Panc1 (cell line): Measurements from ENCODE around the gene P4HTM. TPM values are rescaled to one million over a fixed set of nuclear protein-coding genes. Genes with fewer than 3 reads are reported as not detected.

Experiments
- ATAC-seq: fragments of 200-7000 bp; cut with Tn5 transposase; 2 replicates; pipeline ENCODE4 v1.9.1; 2020; ENCODE audit warnings: mild to moderate bottlenecking, moderate library complexity
- Bru-seq: library from RNA; stranded (reverse); fragments of 400-500 nt; gene quantifications from one replicate; lab custom pipeline; 2021; lab: Mats Ljungman, UMichigan
- BruChase-seq, 2 experiments: library from RNA; stranded (reverse); fragments of 400-500 nt; gene quantifications; one replicate each; lab custom pipeline; 2021; lab: Mats Ljungman, UMichigan
- BruUV-seq: library from RNA; stranded (reverse); fragments of 400-500 nt; replicated peaks from 2 replicates; lab custom pipeline; 2021; lab: Mats Ljungman, UMichigan
- CTCF ChIA-PET: fragments of 300-600 bp; sonication (Branson Sonifier 250); formaldehyde crosslinking; loops from one replicate; lab custom pipeline; 2022; ENCODE audit warnings: antibody characterized with exemption; lab: Charles Lee
- POLR2A ChIA-PET: fragments of 300-600 bp; sonication (Branson Sonifier 250); formaldehyde crosslinking; loops from one replicate; lab custom pipeline; 2022; ENCODE audit warnings: antibody characterized with exemption; lab: Charles Lee
- DNase-seq: peaks from one replicate; pipeline ENCODE4 v3.0.0-alpha.2; 2010; ENCODE audit warnings: low read depth, low spot score
- H3K27ac ChIP-seq: 2 replicates; pipeline ENCODE4 v1.5.1; 2011; ENCODE audit warnings: mild to moderate bottlenecking, low read length, inconsistent platforms
- H3K27me3 ChIP-seq: fragments of 200-500 bp; sonication (Bioruptor generic); 2 replicates; pipeline ENCODE4 v1.6.0; 2014; ENCODE audit warnings: low read length, inconsistent platforms; ENCODE audit not compliant: control insufficient read depth, insufficient read depth
- H3K36me3 ChIP-seq: fragments of 200-500 bp; sonication (Bioruptor generic); 2 replicates; pipeline ENCODE4 v1.5.1; 2014; ENCODE audit warnings: inconsistent platforms, mild to moderate bottlenecking, low read length, moderate library complexity; ENCODE audit not compliant: control insufficient read depth, insufficient read depth
- H3K4me1 ChIP-seq: 2 replicates; pipeline ENCODE4 v1.5.1; 2011; ENCODE audit warnings: inconsistent platforms, mild to moderate bottlenecking, low read length, moderate library complexity; ENCODE audit not compliant: control insufficient read depth, insufficient read depth
- H3K4me3 ChIP-seq, 2 experiments: 2 replicates each; pipeline ENCODE4 v1.5.1; 2011 to 2012; ENCODE audit warnings: low read depth in 2 of 2, low read length in 2 of 2, mild to moderate bottlenecking in 2 of 2, inconsistent platforms in 1 of 2, moderate library complexity in 1 of 2
- H3K9me3 ChIP-seq: fragments of 200-500 bp; sonication (Bioruptor generic); 2 replicates; pipeline ENCODE4 v1.5.1; 2014; ENCODE audit warnings: low read depth, mild to moderate bottlenecking, inconsistent platforms, low read length, moderate library complexity; ENCODE audit not compliant: control insufficient read depth, insufficient read depth
- POLR2AphosphoS5 ChIP-seq: IDR thresholded peaks from 2 replicates; pipeline ENCODE4 v1.6.1; 2012; ENCODE audit warnings: mild to moderate bottlenecking, low read depth, low read length, moderate library complexity
- in situ Hi-C: cut with HindIII; loops from 2 replicates; pipeline ENCODE4 v1.10.0; 2016; ENCODE audit warnings: low sequenced_read_pairs, low pct_unique_long_range_greater_than_20kb
- intact Hi-C: fragments of 100-400 bp; cut with micrococcal nuclease; formaldehyde crosslinking; loops from one replicate; pipeline ENCODE4 v1.10.0; 2022; ENCODE audit not compliant: unreplicated experiment
- long read RNA-seq: library from polyadenylated mRNA; unstranded; transcript quantifications from one replicate; pipeline ENCODE4 v2.0.0, GENCODE V29; 2021; ENCODE audit not compliant: unreplicated experiment
- polyA plus RNA-seq: library from polyadenylated mRNA; unstranded; fragments of >200 nt; gene quantifications from one replicate; pipeline ENCODE4 v1.2.1, GENCODE V29; 2012; ENCODE audit warnings: missing spikeins; ENCODE audit not compliant: insufficient read length
- total RNA-seq: library from RNA; stranded (reverse); gene quantifications from one replicate; pipeline ENCODE4 v1.2.1, GENCODE V29; 2021; ENCODE audit not compliant: unreplicated experiment
- TF ChIP-seq, protein P1 (sequence below): fragments of 450-650 bp; IDR thresholded peaks from 2 replicates; pipeline ENCODE4 v1.5.1; 2017; ENCODE audit warnings: mild to moderate bottlenecking

The P4HTM gene, protein sequence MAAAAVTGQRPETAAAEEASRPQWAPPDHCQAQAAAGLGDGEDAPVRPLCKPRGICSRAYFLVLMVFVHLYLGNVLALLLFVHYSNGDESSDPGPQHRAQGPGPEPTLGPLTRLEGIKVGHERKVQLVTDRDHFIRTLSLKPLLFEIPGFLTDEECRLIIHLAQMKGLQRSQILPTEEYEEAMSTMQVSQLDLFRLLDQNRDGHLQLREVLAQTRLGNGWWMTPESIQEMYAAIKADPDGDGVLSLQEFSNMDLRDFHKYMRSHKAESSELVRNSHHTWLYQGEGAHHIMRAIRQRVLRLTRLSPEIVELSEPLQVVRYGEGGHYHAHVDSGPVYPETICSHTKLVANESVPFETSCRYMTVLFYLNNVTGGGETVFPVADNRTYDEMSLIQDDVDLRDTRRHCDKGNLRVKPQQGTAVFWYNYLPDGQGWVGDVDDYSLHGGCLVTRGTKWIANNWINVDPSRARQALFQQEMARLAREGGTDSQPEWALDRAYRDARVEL
- total RNA-seq (28.3 TPM), Bru-seq, nascent RNA (percentile 57 among the genes with signal in this experiment), BruChase-seq, experiment 1, labeled RNA remaining after a 2-hour chase (percentile 57 among the genes with signal in this experiment), BruChase-seq, experiment 2, labeled RNA remaining after a 6-hour chase (percentile 57 among the genes with signal in this experiment)
- polyA plus RNA-seq: 59.1 TPM
- long read RNA-seq, transcript P4HTM-202 (9 exons, 2,127 nt): major isoform, 46 of 92 reads
- long read RNA-seq, partial matches to known transcripts: 23 of 92 reads
- long read RNA-seq, other reads (novel, unspliced or antisense): 19 of 92 reads

DNA sequence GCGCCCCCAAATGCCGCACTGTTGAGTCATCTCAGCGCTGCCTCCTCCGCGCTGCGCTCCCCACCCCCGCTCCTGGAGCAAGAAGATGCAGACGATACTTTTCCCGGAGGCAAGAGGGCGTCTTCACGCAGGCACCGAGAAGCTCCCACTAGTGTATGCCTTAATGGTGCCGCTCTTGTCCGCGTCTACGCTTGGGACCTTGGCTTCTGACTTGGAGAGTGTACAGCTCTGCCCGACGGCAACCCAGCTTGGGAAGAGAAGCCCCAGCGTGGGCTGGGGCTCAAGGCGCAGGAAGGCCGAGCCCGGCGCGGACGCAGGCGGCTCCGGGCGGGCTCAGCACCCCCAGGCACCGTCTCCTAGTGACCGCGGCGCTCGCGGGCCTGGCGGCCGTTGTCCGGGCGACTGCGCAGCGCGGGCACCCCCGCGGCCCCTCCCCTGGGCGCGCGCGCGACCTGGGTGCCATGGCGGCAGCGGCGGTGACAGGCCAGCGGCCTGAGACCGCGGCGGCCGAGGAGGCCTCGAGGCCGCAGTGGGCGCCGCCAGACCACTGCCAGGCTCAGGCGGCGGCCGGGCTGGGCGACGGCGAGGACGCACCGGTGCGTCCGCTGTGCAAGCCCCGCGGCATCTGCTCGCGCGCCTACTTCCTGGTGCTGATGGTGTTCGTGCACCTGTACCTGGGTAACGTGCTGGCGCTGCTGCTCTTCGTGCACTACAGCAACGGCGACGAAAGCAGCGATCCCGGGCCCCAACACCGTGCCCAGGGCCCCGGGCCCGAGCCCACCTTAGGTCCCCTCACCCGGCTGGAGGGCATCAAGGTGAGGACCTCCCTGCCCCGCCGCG is at the start of gene P4HTM:
P4HTM (plus strand) TSS at position 446 of the 840 bp plus-strand sequence; CDS start at position 462, 16 bp downstream.
- H3K36me3 ChIP-seq: no peaks in the 10 kb centered on the region
- DNase-seq (peak; percentile 41), ATAC-seq (peak; percentile 83)
- in situ Hi-C loops (no loop called here), intact Hi-C loops (no loop called here)
- H3K4me3 ChIP-seq: peak within 1 kb of the TSS; percentile 50 to 68
- H3K9me3 ChIP-seq: no peaks in the 10 kb centered on the region
- no peaks in the 10 kb centered on the region for H3K27me3 ChIP-seq
- peak; percentile 36; the same call in 1 of the 2 replicates for TF ChIP-seq POLR2AphosphoS5
- TF ChIP-seq, protein P1, sequence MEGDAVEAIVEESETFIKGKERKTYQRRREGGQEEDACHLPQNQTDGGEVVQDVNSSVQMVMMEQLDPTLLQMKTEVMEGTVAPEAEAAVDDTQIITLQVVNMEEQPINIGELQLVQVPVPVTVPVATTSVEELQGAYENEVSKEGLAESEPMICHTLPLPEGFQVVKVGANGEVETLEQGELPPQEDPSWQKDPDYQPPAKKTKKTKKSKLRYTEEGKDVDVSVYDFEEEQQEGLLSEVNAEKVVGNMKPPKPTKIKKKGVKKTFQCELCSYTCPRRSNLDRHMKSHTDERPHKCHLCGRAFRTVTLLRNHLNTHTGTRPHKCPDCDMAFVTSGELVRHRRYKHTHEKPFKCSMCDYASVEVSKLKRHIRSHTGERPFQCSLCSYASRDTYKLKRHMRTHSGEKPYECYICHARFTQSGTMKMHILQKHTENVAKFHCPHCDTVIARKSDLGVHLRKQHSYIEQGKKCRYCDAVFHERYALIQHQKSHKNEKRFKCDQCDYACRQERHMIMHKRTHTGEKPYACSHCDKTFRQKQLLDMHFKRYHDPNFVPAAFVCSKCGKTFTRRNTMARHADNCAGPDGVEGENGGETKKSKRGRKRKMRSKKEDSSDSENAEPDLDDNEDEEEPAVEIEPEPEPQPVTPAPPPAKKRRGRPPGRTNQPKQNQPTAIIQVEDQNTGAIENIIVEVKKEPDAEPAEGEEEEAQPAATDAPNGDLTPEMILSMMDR: no peak; the same call in 1 of the 2 replicates
- BruUV-seq: no TSS peak
- peaks cover 19% of the 10 kb centered on the region for H3K4me1 ChIP-seq
- POLR2A ChIA-PET: interaction anchor here (0.9 to 1.5 kb wide), 3 partner anchors 17 to 30 kb away, joined by 3 to 6 read pairs (median 3); partner anchors contain the start of gene WDR6
- CTCF ChIA-PET: interaction anchor here (0.6 kb wide), 1 partner anchor 83 kb away, joined by 3 read pairs; no protein-coding TSS in a partner anchor
- H3K27ac ChIP-seq: peak within 1 kb of the TSS; percentile 84

DNA sequence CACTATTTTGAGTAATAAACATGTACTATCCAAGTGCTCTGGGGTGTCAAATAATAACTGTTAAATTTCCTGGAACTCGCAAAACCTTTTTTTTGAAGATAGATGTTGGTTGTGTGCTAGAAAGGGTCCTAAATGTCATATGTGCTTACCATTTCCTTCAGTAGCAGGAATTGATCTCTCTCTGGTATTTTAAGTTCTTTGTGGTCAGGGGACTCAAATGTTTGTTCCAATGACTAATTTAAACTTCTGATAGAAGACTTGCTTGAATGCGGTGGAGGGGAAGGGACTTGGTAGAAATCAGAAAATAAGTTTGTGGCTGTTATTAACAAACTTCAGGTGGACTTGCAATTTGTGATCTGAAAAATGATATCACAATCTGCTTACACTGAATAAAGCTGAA is 44.6 kb upstream of the P4HTM start:
- Histone ChIP-seq H3K4me1 (no peaks in the 10 kb centered on the region; the same call in 1 of the 2 replicates), H3K36me3 (no peaks in the 10 kb centered on the region), H3K27me3 (no peaks in the 10 kb centered on the region), H3K27ac (no peak overlapping the region), H3K9me3 (no peaks in the 10 kb centered on the region), H3K4me3 (no peak overlapping the region)
- ChIA-PET CTCF (no interaction called here), POLR2A (no interaction called here)
- DNase-seq: no peak
- TF ChIP-seq, protein P1: no peak
- TF ChIP-seq POLR2AphosphoS5: no peak
- no TSS peak for BruUV-seq
- no peak for ATAC-seq
- intact Hi-C loops (no loop called here), in situ Hi-C loops (no loop called here)
